PC-3 (cell line): ENCODE data around the gene BRD3. TPM values are rescaled to one million over a fixed set of nuclear protein-coding genes. Genes with fewer than 3 reads are reported as not detected.

Experiments used
- ATAC-seq: fragments of 200-7000 bp; cut with Tn5 transposase; 2 replicates; pipeline ENCODE4 v1.9.1; 2020; ENCODE audit warnings: mild to moderate bottlenecking, moderate library complexity
- BruUV-seq: library from RNA; stranded (reverse); fragments of 400-500 nt; replicated peaks from 2 replicates; lab custom pipeline; 2021; lab: Mats Ljungman, UMichigan
- CTCF ChIA-PET: fragments of 300-600 bp; sonication (Branson Sonifier 250); formaldehyde crosslinking; loops from one replicate; lab custom pipeline; 2022; ENCODE audit warnings: antibody characterized with exemption; lab: Charles Lee
- POLR2A ChIA-PET: fragments of 300-600 bp; sonication (Branson Sonifier 250); formaldehyde crosslinking; loops from one replicate; lab custom pipeline; 2022; ENCODE audit warnings: antibody characterized with exemption; ENCODE audit not compliant: unreplicated experiment; lab: Charles Lee
- DNase-seq: peaks from one replicate; pipeline ENCODE4 v3.0.0-alpha.2; 2015
- H2AFZ ChIP-seq: fragments of 300-600 bp; sonication (generic); 2 replicates; pipeline ENCODE4 v1.6.0; 2016; ENCODE audit warnings: antibody characterized with exemption, low read length
- H3F3A ChIP-seq: fragments of 300-600 bp; sonication (generic); one replicate; pipeline ENCODE4 v1.6.0; 2017; ENCODE audit warnings: antibody characterized with exemption, low read length, control low read depth, mild to moderate bottlenecking; ENCODE audit not compliant: unreplicated experiment
- H3K27ac ChIP-seq: fragments of 300-600 bp; sonication (generic); 2 replicates; pipeline ENCODE4 v1.5.1; 2016; ENCODE audit warnings: mild to moderate bottlenecking, low read length
- H3K27me3 ChIP-seq: fragments of 300-600 bp; sonication (generic); 2 replicates; pipeline ENCODE4 v1.6.1; 2016; ENCODE audit warnings: low read length, mixed read lengths
- H3K36me3 ChIP-seq: fragments of 300-600 bp; sonication (generic); 2 replicates; pipeline ENCODE4 v1.6.1; 2016; ENCODE audit warnings: low read depth, mixed run types, low read length, mixed read lengths
- H3K4me1 ChIP-seq: fragments of 300-600 bp; sonication (generic); 2 replicates; pipeline ENCODE4 v1.5.1; 2016; ENCODE audit warnings: low read length; ENCODE audit not compliant: insufficient read depth
- H3K4me2 ChIP-seq: fragments of 300-600 bp; sonication (generic); 2 replicates; pipeline ENCODE4 v1.6.0; 2016; ENCODE audit warnings: low read length
- H3K4me3 ChIP-seq: fragments of 300-600 bp; sonication (generic); 2 replicates; pipeline ENCODE4 v1.5.1; 2016; ENCODE audit warnings: mild to moderate bottlenecking, low read length, mixed read lengths
- H3K79me2 ChIP-seq: fragments of 300-600 bp; sonication (generic); 2 replicates; pipeline ENCODE4 v1.6.1; 2017; ENCODE audit warnings: low read length, mixed read lengths
- H3K9ac ChIP-seq: fragments of 300-600 bp; sonication (generic); 2 replicates; pipeline ENCODE4 v1.6.0; 2016; ENCODE audit warnings: mild to moderate bottlenecking, low read length
- H3K9me2 ChIP-seq: fragments of 300-600 bp; sonication (generic); replicated peaks from 2 replicates; pipeline ENCODE4 v1.6.1; 2016; ENCODE audit warnings: mixed run types, low read length, mixed read lengths
- H3K9me3 ChIP-seq: fragments of 300-600 bp; sonication (generic); 2 replicates; pipeline ENCODE4 v1.6.1; 2016; ENCODE audit warnings: low read length, mixed read lengths
- H4K20me1 ChIP-seq: fragments of 300-600 bp; sonication (generic); 2 replicates; pipeline ENCODE4 v1.6.1; 2016; ENCODE audit warnings: low read length, mixed read lengths
- CTCF ChIP-seq: fragments of 300-600 bp; sonication (generic); conservative IDR thresholded peaks from 2 replicates; pipeline ENCODE4 v1.5.1; 2017; ENCODE audit warnings: antibody characterized with exemption, low read depth, mild to moderate bottlenecking, low read length
- EZH2 ChIP-seq: fragments of 300-600 bp; sonication (generic); IDR thresholded peaks from one replicate; pipeline ENCODE4 v1.6.1; 2017; ENCODE audit warnings: antibody characterized with exemption, mild to moderate bottlenecking, low read length; ENCODE audit not compliant: unreplicated experiment
- EZH2phosphoT487 ChIP-seq: fragments of 300-600 bp; sonication (generic); IDR thresholded peaks from 2 replicates; pipeline ENCODE4 v1.6.1; 2018; ENCODE audit warnings: mild to moderate bottlenecking, antibody characterized with exemption, low read length, borderline replicate concordance
- intact Hi-C: fragments of 100-400 bp; cut with micrococcal nuclease; formaldehyde crosslinking; loops from 2 replicates; pipeline ENCODE4 v1.9.0; 2023
- total RNA-seq: library from RNA; depleted of rRNA; stranded (reverse); fragments of >200 nt; gene quantifications from 2 replicates; pipeline ENCODE4 v1.2.3, GENCODE V29; 2014

Gene BRD3
- total RNA-seq, 1 experiment from 2014 or later: 5.5 TPM

DNA sequence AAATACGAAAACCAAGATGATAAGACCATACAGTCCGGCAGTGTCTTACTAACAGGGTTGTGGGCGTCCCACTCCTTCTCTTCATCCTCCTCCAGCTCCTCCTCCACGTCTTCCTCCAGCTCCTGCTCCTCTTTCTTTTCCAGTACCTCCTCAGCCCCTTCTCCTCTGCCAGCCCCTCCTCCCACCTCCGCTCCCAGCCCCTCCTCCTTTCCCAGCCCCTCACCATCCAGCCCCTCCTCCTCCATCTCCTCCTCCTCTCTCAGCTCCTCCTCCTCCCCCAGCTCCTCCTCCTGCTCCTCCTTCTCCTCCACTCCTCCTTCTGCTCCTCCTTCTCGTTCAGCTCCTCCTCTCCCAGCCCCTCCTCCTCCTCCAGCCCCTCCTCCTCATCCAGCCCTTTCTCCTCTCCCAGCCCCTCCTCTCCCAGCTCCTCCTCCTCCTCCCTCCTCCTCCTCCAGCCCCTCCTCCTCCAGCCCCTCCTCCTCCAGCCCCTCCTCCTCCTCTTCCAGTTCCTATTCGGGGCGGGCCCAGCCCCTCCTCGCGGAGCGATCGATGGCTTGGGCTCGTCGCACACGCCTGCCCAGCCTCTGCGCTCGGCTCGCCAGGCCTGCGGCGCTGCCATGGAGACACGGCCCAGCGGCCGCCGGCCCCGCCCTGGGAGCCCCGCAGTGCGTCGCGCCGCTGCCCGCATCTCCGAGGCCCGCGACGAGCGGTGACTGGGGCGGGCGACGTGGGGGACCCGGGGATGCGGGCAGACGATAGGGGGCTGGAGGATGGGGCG, 42.8 kb downstream of the BRD3 start, which contains the start of gene BRD3OS:
Gene BRD3OS (plus strand): TSS at position 654 of the 778 bp plus-strand sequence. CDS start 1,267 bp downstream, outside the sequence.
- no peaks in the 10 kb centered on the region for H4K20me1 ChIP-seq
- peak; percentile 93 for DNase-seq
- no peaks in the 10 kb centered on the region for H3F3A ChIP-seq
- ATAC-seq: peak; percentile 86
- H3K4me3 ChIP-seq: peak within 1 kb of the TSS; percentile 83
- TF ChIP-seq EZH2phosphoT487 (no peak), EZH2 (no peak), CTCF (no peak)
- no peaks in the 10 kb centered on the region for H3K27me3 ChIP-seq
- peaks cover 4% of the 10 kb centered on the region for H3K4me1 ChIP-seq
- BruUV-seq: no TSS peak
- no peaks in the 10 kb centered on the region for H3K79me2 ChIP-seq
- POLR2A ChIA-PET: interaction anchor here (0.5 to 0.6 kb wide), 3 partner anchors 111 to 268 kb away, joined by 5 to 19 read pairs (median 16); partner anchors contain the start of gene WDR5
- no peaks in the 10 kb centered on the region for H3K9me2 ChIP-seq
- intact Hi-C loops: loop anchor here (2.0 kb wide), 1 partner anchor 44 kb away; the partner anchor contains the start of gene BRD3
- peak within 1 kb of the TSS; percentile 63 for H3K9ac ChIP-seq
- peak within 1 kb of the TSS; percentile 86 for H2AFZ ChIP-seq
- H3K4me2 ChIP-seq: peak within 1 kb of the TSS; percentile 89
- H3K36me3 ChIP-seq: no peaks in the 10 kb centered on the region
- H3K9me3 ChIP-seq: no peaks in the 10 kb centered on the region
- CTCF ChIA-PET: interaction anchor here (0.6 to 1.1 kb wide), 2 partner anchors 17 to 369 kb away, joined by 3 to 10 read pairs; no protein-coding TSS in a partner anchor
- H3K27ac ChIP-seq: no peak within 1 kb of the TSS

DNA sequence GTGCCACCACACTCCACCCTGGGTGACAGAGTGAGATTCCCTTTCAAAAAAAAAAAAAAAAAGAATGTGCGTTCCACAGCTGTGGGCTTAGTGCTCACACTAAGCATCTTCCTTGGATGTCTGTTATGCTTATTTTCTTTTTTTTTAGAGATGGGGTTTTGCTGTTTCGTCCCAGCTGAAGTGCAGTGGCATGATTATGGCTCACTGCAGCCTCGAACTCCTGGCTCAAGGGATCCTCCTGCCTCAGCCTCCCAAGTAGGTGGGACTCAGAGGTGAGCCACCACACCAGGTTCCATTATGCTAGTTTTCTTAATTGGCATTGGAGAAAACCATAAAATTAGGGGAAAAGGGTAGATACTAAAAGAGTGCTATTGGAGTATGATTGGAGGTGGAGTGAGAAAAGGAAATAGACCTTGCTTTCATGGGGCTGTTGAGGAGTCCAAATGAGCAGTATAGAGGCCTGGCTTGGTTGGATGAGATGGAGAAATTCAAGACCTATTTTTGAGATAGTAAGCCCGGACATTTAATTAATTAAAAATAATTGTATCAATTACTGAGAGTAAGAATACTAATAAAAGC, 43.5 kb downstream of the BRD3 start:
- Histone ChIP-seq H3K9ac (no peak overlapping the region), H3K27me3 (no peaks in the 10 kb centered on the region), H3K4me3 (peak overlapping the region; percentile 50; the same call in 1 of the 2 replicates), H2AFZ (peak overlapping the region; percentile 53; the same call in 1 of the 2 replicates), H3K4me1 (peaks cover 4% of the 10 kb centered on the region), H3F3A (no peaks in the 10 kb centered on the region), H3K27ac (no peak overlapping the region), H3K9me3 (no peaks in the 10 kb centered on the region), H3K36me3 (no peaks in the 10 kb centered on the region), H3K79me2 (no peaks in the 10 kb centered on the region), H3K4me2 (peak overlapping the region; percentile 74), H3K9me2 (no peaks in the 10 kb centered on the region), H4K20me1 (no peaks in the 10 kb centered on the region)
- TF ChIP-seq EZH2phosphoT487 (no peak), CTCF (no peak)
- POLR2A ChIA-PET: interaction anchor here (0.5 to 0.6 kb wide), 3 partner anchors 112 to 267 kb away, joined by 5 to 19 read pairs (median 16); partner anchors contain the start of gene WDR5
- DNase-seq: no peak
- CTCF ChIA-PET: interaction anchor here (1.1 kb wide), 1 partner anchor 17 kb away, joined by 10 read pairs; no protein-coding TSS in a partner anchor
- TSS peak; percentile 60 for BruUV-seq
- intact Hi-C loops: loop anchor here (2.0 kb wide), 1 partner anchor 44 kb away; the partner anchor contains the start of gene BRD3
- no peak; the same call in 1 of the 2 replicates for ATAC-seq
